Peyer's patch (tissue), 4 donors: Measurements from ENCODE around the gene MGAT5. TPM values are rescaled to one million over a fixed set of nuclear protein-coding genes. Genes with fewer than 3 reads are reported as not detected.

ENCODE experiments used
- DNase-seq, 3 donors: peaks; one replicate each; pipeline ENCODE4 v3.0.0-alpha.2; 2017 to 2019
- H3K27ac ChIP-seq, 4 donors: fragments of 200-600 bp; sonication (generic); one replicate each; pipeline ENCODE4 v1.5.1; 2016 to 2019
- H3K27me3 ChIP-seq, 2 donors: fragments of 200-600 bp; sonication (generic); one replicate each; pipeline ENCODE4 v1.5.1; 2019
- H3K36me3 ChIP-seq, 3 donors: fragments of 200-600 bp; sonication (generic); one replicate each; pipeline ENCODE4 v1.5.1; 2016 to 2019
- H3K4me1 ChIP-seq, 4 donors: fragments of 200-600 bp; sonication (generic); one replicate each; pipeline ENCODE4 v1.5.1; 2016 to 2019
- H3K4me3 ChIP-seq, 4 donors: fragments of 200-600 bp; sonication (generic); 1 replicate in 3 of 4; 2 replicates in 1 of 4; pipeline ENCODE4 v1.5.1; 2016 to 2019; ENCODE audit warnings: mild to moderate bottlenecking in 1 of 4
- H3K9me3 ChIP-seq, 4 donors: fragments of 200-600 bp; sonication (generic); one replicate each; pipeline ENCODE4 v1.5.1; 2016 to 2019; ENCODE audit warnings: mild to moderate bottlenecking in 1 of 4
- POLR2A ChIP-seq, 2 donors: fragments of 450-650 bp; IDR thresholded peaks; one replicate each; pipeline ENCODE4 v1.5.1; 2017; ENCODE audit warnings: antibody characterized with exemption in 2 of 2, mild to moderate bottlenecking in 2 of 2, moderate library complexity in 2 of 2
- total RNA-seq, 4 donors: library from RNA; depleted of rRNA; stranded (reverse); fragments of >200 nt; gene quantifications; one replicate each; pipeline ENCODE4 v1.1.0, GENCODE V29; 2016
- TF ChIP-seq, protein P1 (sequence below), 6 experiments: fragments of 450-650 bp in 4 of 6; fragments of 200-600 bp in 2 of 6; sonication (generic) in 1 of 6; IDR thresholded peaks; one replicate each; pipeline ENCODE4 v1.5.1; 2017 to 2019; ENCODE audit warnings: antibody characterized with exemption in 6 of 6, mild to moderate bottlenecking in 3 of 6, moderate library complexity in 1 of 6

The MGAT5 gene
- total RNA-seq, 4 donors from 2014 or later = 106 to 182 (median 117) TPM

GRCh38 chr2:134346141-134346540, 92.3 kb downstream of the MGAT5 start:
- no peaks in the 10 kb centered on the region for H3K9me3 ChIP-seq
- H3K4me3 ChIP-seq = no peak overlapping the region
- no peak overlapping the region for H3K27ac ChIP-seq
- no peaks in the 10 kb centered on the region for H3K27me3 ChIP-seq
- TF ChIP-seq, protein P1, sequence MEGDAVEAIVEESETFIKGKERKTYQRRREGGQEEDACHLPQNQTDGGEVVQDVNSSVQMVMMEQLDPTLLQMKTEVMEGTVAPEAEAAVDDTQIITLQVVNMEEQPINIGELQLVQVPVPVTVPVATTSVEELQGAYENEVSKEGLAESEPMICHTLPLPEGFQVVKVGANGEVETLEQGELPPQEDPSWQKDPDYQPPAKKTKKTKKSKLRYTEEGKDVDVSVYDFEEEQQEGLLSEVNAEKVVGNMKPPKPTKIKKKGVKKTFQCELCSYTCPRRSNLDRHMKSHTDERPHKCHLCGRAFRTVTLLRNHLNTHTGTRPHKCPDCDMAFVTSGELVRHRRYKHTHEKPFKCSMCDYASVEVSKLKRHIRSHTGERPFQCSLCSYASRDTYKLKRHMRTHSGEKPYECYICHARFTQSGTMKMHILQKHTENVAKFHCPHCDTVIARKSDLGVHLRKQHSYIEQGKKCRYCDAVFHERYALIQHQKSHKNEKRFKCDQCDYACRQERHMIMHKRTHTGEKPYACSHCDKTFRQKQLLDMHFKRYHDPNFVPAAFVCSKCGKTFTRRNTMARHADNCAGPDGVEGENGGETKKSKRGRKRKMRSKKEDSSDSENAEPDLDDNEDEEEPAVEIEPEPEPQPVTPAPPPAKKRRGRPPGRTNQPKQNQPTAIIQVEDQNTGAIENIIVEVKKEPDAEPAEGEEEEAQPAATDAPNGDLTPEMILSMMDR (IDR thresholded peaks at IDR 0.05) = no peak
- TF ChIP-seq POLR2A (IDR thresholded peaks at IDR 0.05) = no peak
- no peak for DNase-seq
- H3K4me1 ChIP-seq = no peaks in the 10 kb centered on the region
- H3K36me3 ChIP-seq = peaks cover 0 to 38% (median 0%) of the 10 kb centered on the region in 3 donors

GRCh38 chr2:134347756-134348155, 93.9 kb downstream of the MGAT5 start:
- no peaks in the 10 kb centered on the region for H3K4me1 ChIP-seq
- H3K27ac ChIP-seq = peak overlapping the region in 1 of 4 donors; percentile 36
- peaks cover 0 to 39% (median 0%) of the 10 kb centered on the region in 3 donors for H3K36me3 ChIP-seq
- no peak for DNase-seq
- no peak overlapping the region for H3K4me3 ChIP-seq
- no peak for TF ChIP-seq POLR2A (IDR thresholded peaks at IDR 0.05)
- TF ChIP-seq, protein P1 (IDR thresholded peaks at IDR 0.05) = no peak
- H3K9me3 ChIP-seq = no peaks in the 10 kb centered on the region
- H3K27me3 ChIP-seq = no peaks in the 10 kb centered on the region

- Histone ChIP-seq H3K27me3 (no peaks in the 10 kb centered on the region), H3K9me3 (no peaks in the 10 kb centered on the region), H3K36me3 (peaks cover 0 to 41% (median 0%) of the 10 kb centered on the region in 3 donors), H3K4me1 (no peaks in the 10 kb centered on the region), H3K4me3 (no peak overlapping the region), H3K27ac (peak overlapping the region in 2 of 4 donors; percentile 19 to 36)
- TF ChIP-seq, protein P1 (IDR thresholded peaks at IDR 0.05) = no peak
- no peak for TF ChIP-seq POLR2A (IDR thresholded peaks at IDR 0.05)
- DNase-seq = no peak
These were observed 94.4 kb downstream of the MGAT5 start for GRCh38 chr2:134348239-134348638.

DNA sequence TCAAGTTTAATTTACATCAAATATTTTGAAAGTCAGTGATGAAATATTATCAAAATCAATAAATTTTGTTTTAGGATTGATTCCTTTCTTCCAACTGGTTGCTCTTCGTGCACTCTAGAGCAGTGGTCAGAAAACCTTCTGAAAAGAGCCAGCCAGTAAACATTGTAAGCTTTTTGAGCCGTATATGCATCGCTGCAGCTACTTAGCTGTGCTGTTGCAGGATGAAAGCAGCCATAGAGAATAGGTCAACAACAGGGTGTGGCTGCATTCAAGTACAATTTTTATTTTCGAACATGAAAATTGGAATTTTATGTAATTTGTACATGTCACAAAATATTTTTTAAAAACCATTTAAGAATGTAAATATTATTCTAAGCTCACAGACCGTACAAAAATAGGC, 94.9 kb downstream of the MGAT5 start:
- no peaks in the 10 kb centered on the region for H3K27me3 ChIP-seq
- H3K4me1 ChIP-seq = no peaks in the 10 kb centered on the region
- no peak overlapping the region for H3K4me3 ChIP-seq
- peaks cover 0 to 46% (median 0%) of the 10 kb centered on the region in 3 donors for H3K36me3 ChIP-seq
- no peak for DNase-seq
- H3K9me3 ChIP-seq = no peaks in the 10 kb centered on the region
- H3K27ac ChIP-seq = peak overlapping the region in 1 of 4 donors; percentile 19
- TF ChIP-seq, protein P1 (IDR thresholded peaks at IDR 0.05) = no peak
- no peak for TF ChIP-seq POLR2A (IDR thresholded peaks at IDR 0.05)

DNA sequence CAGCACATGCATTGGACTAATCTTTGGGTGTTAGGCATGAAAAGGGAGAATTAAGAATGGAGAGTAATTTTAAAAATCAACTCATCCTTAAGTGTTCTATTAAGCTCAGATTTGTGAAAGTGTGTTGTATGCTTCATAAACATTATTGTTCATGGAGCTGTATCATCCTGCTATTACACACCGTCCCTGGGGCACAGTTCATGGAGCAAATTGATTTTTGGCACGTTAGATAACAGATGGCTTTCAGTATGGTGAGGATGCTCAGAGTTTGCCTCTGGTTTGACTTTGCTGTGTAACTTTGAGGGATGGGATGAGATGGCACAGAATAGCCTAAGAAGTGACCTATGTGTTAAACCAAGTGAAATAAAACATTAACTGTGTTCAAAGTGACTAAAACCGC, 97.1 kb downstream of the MGAT5 start:
- TF ChIP-seq, protein P1 (IDR thresholded peaks at IDR 0.05) = no peak
- no peak for TF ChIP-seq POLR2A (IDR thresholded peaks at IDR 0.05)
- Histone ChIP-seq H3K4me1 (no peaks in the 10 kb centered on the region), H3K27me3 (no peaks in the 10 kb centered on the region), H3K36me3 (peaks cover 0 to 45% (median 0%) of the 10 kb centered on the region in 3 donors), H3K4me3 (no peak overlapping the region), H3K27ac (peak overlapping the region in 1 of 4 donors; percentile 14), H3K9me3 (no peaks in the 10 kb centered on the region)
- no peak for DNase-seq

DNA sequence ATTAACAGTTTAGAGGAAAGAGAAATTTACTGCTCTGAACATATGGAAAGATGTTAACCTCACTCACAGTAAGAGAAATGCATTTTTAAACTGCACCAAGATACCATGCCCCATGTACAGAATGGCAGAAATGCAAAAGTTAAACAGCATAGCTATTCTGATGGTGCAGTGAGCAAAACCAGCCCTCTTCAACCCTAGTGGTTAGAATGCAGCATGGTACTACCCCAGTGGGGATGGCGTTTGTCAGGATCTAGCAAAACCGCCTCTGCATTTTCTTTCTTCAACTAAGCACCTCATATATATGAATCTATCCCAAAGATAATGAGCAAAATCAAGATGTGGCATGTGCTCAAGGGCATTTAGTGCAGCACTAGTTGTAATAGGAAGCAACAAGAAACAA, 98.0 kb downstream of the MGAT5 start:
- Histone ChIP-seq H3K9me3 (no peaks in the 10 kb centered on the region), H3K4me3 (no peak overlapping the region), H3K27ac (no peak overlapping the region), H3K27me3 (no peaks in the 10 kb centered on the region), H3K4me1 (no peaks in the 10 kb centered on the region), H3K36me3 (peaks cover 0 to 45% (median 0%) of the 10 kb centered on the region in 3 donors)
- DNase-seq = no peak
- TF ChIP-seq, protein P1 (IDR thresholded peaks at IDR 0.05) = no peak
- no peak for TF ChIP-seq POLR2A (IDR thresholded peaks at IDR 0.05)
